ENCODE data around the gene RPL41. TPM values are rescaled to one million over a fixed set of nuclear protein-coding genes. Genes with fewer than 3 reads are reported as not detected.

The RPL41 gene
- total RNA-seq, 6 experiments from 2014 or later, result 2,722 to 3,464 (median 3,292) TPM

GRCh38 chr12:56103066-56103711 lies 13.2 kb upstream of the RPL41 start:
- H3K4me3 Mint-ChIP-seq, result peak overlapping the region; percentile 97
- no peaks in the 10 kb centered on the region for H3K9me3 Mint-ChIP-seq
- H3K36me3 Mint-ChIP-seq (ENCODE audit: low read depth), result peaks cover 26% of the 10 kb centered on the region
- H3K27ac Mint-ChIP-seq, result peak overlapping the region; percentile 94; the same call in 1 of the 2 replicates
- peaks cover 34% of the 10 kb centered on the region for H3K4me1 Mint-ChIP-seq (ENCODE audit: low read depth)
- DNase-seq, result no peak
- peaks cover 7% of the 10 kb centered on the region for H3K27me3 Mint-ChIP-seq (ENCODE audit: insufficient read depth)
- no peak for TF ChIP-seq CTCF (IDR thresholded peaks at IDR 0.05)

GRCh38 chr12:56103823-56104108 lies 12.7 kb upstream of the RPL41 start:
- TF ChIP-seq CTCF (IDR thresholded peaks at IDR 0.05), result no peak
- Mint-ChIP-seq H3K36me3 (ENCODE audit: low read depth) (peaks cover 29% of the 10 kb centered on the region), H3K27me3 (ENCODE audit: insufficient read depth) (peaks cover 7% of the 10 kb centered on the region), H3K4me1 (ENCODE audit: low read depth) (peaks cover 34% of the 10 kb centered on the region), H3K4me3 (peak overlapping the region; percentile 97), H3K27ac (peak overlapping the region; percentile 94), H3K9me3 (no peaks in the 10 kb centered on the region)
- no peak for DNase-seq

GRCh38 chr12:56104109-56104814 lies 12.2 kb upstream of the RPL41 start, which contains the start of gene PA2G4:
PA2G4 (plus strand) TSS chr12:56104559; CDS start chr12:56104738, 179 bp downstream.
- Mint-ChIP-seq H3K4me1 (ENCODE audit: low read depth) (peaks cover 34% of the 10 kb centered on the region), H3K4me3 (peak within 1 kb of the TSS; percentile 97), H3K9me3 (no peaks in the 10 kb centered on the region), H3K27me3 (ENCODE audit: insufficient read depth) (peaks cover 4% of the 10 kb centered on the region), H3K27ac (peak within 1 kb of the TSS; percentile 94), H3K36me3 (ENCODE audit: low read depth) (peaks cover 29% of the 10 kb centered on the region)
- no peak for TF ChIP-seq CTCF (IDR thresholded peaks at IDR 0.05)
- DNase-seq, result peak; percentile 99

GRCh38 chr12:56104815-56105608 lies 11.4 kb upstream of the RPL41 start:
- Mint-ChIP-seq H3K27ac (peak overlapping the region; percentile 94), H3K9me3 (no peaks in the 10 kb centered on the region), H3K36me3 (ENCODE audit: low read depth) (peaks cover 29% of the 10 kb centered on the region), H3K27me3 (ENCODE audit: insufficient read depth) (peaks cover 2% of the 10 kb centered on the region), H3K4me3 (peak overlapping the region; percentile 97), H3K4me1 (ENCODE audit: low read depth) (peaks cover 34% of the 10 kb centered on the region)
- DNase-seq, result no peak
- peak; percentile 15; the same call in 1 of the 2 replicates for TF ChIP-seq CTCF (IDR thresholded peaks at IDR 0.05)

GRCh38 chr12:56105609-56105902 lies 10.9 kb upstream of the RPL41 start:
- H3K27me3 Mint-ChIP-seq (ENCODE audit: insufficient read depth), result peaks cover 2% of the 10 kb centered on the region
- peak overlapping the region; percentile 94 for H3K27ac Mint-ChIP-seq
- peaks cover 34% of the 10 kb centered on the region for H3K4me1 Mint-ChIP-seq (ENCODE audit: low read depth)
- peaks cover 35% of the 10 kb centered on the region for H3K36me3 Mint-ChIP-seq (ENCODE audit: low read depth)
- DNase-seq, result no peak
- peak overlapping the region; percentile 97 for H3K4me3 Mint-ChIP-seq
- no peaks in the 10 kb centered on the region for H3K9me3 Mint-ChIP-seq
- TF ChIP-seq CTCF (IDR thresholded peaks at IDR 0.05), result no peak

Data from HFFc6 (cell line).